Neural progenitor cell (in vitro differentiated cells): ENCODE results near the gene STARD9.

Experiments used
- EZH2 ChIP-seq: fragments of 200-600 bp; sonication (generic); IDR thresholded peaks from 2 replicates; pipeline ENCODE4 v1.6.1; 2017; ENCODE audit warnings: antibody characterized with exemption, mild to moderate bottlenecking, moderate library complexity
- TF ChIP-seq, protein P1 (sequence below): fragments of 200-600 bp; sonication (generic); IDR thresholded peaks from 2 replicates; pipeline ENCODE4 v1.5.1; 2017; ENCODE audit warnings: antibody characterized with exemption, mild to moderate bottlenecking

DNA sequence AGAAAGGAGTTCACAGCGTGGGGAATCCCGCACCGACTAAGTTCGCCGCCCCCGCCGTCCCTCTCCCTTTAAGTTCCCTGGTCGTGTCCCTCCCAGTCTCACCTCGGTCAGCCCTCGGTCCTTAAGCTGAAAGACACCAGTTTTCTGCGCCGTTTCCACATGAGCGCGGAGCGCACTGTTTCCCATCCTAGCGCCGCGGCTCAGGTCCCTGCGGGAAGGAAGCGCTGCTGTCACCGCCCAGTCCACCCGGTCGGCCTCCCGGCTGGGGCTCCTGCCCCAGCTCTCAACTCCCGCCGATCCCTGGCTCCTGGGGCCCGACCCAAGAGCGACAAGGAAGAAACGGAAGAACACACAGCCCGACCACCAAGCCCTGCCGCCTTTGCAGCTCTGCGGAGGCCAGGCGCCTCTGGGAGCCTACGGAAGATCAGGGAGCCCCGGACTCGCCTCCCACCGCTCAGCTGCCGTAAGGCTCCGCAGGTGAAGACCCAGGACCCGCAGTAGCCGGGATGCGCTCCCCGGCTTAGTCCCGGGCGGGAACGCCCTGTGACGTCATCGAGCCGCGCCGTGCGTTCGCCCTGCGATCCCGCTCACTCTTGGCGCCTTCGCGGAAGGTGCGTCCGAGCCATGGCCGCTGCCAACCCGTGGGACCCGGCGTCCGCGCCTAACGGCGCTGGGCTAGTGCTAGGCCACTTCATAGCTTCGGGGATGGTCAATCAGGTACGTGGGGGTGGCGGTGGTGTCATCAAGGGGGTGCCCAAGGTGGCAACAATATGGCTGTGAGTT, 27.0 kb upstream of the STARD9 start, which contains the start of the genes HAUS2 and LRRC57:
- TF ChIP-seq, protein P1, sequence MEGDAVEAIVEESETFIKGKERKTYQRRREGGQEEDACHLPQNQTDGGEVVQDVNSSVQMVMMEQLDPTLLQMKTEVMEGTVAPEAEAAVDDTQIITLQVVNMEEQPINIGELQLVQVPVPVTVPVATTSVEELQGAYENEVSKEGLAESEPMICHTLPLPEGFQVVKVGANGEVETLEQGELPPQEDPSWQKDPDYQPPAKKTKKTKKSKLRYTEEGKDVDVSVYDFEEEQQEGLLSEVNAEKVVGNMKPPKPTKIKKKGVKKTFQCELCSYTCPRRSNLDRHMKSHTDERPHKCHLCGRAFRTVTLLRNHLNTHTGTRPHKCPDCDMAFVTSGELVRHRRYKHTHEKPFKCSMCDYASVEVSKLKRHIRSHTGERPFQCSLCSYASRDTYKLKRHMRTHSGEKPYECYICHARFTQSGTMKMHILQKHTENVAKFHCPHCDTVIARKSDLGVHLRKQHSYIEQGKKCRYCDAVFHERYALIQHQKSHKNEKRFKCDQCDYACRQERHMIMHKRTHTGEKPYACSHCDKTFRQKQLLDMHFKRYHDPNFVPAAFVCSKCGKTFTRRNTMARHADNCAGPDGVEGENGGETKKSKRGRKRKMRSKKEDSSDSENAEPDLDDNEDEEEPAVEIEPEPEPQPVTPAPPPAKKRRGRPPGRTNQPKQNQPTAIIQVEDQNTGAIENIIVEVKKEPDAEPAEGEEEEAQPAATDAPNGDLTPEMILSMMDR = no peak
- TF ChIP-seq EZH2 = no peak
